ENCODE data around the gene ARL8B.
"Not testable (repeated sequence)": the region's sequence is repeated elsewhere in the genome, so short reads cannot be mapped to it uniquely, and the experiment has no call there.

Gene ARL8B

GRCh38 chr3:5079761-5080160 is 42.3 kb upstream of the ARL8B start:
- no peak for ATAC-seq
- TF ChIP-seq, protein P1, sequence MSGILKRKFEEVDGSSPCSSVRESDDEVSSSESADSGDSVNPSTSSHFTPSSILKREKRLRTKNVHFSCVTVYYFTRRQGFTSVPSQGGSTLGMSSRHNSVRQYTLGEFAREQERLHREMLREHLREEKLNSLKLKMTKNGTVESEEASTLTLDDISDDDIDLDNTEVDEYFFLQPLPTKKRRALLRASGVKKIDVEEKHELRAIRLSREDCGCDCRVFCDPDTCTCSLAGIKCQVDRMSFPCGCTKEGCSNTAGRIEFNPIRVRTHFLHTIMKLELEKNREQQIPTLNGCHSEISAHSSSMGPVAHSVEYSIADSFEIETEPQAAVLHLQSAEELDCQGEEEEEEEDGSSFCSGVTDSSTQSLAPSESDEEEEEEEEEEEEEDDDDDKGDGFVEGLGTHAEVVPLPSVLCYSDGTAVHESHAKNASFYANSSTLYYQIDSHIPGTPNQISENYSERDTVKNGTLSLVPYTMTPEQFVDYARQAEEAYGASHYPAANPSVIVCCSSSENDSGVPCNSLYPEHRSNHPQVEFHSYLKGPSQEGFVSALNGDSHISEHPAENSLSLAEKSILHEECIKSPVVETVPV (CRISPR knock-in tag; IDR thresholded peaks at IDR 0.05): no peak
- TF ChIP-seq CSDC2 (CRISPR knock-in tag; IDR thresholded peaks at IDR 0.05): no peak
- TF ChIP-seq POU6F1 (CRISPR knock-in tag; IDR thresholded peaks at IDR 0.05; ENCODE audit: borderline replicate concordance, low read depth): no peak
- TF ChIP-seq ZC3H10 (CRISPR knock-in tag; IDR thresholded peaks at IDR 0.05): no peak
- TF ChIP-seq ISL1 (CRISPR knock-in tag; IDR thresholded peaks at IDR 0.05): no peak
- no peak for TF ChIP-seq ARNTL (CRISPR knock-in tag; IDR thresholded peaks at IDR 0.05; ENCODE audit: borderline replicate concordance, low read depth)
- no peak for TF ChIP-seq OSR1 (CRISPR knock-in tag; IDR thresholded peaks at IDR 0.05)
- TF ChIP-seq TOX (CRISPR knock-in tag; IDR thresholded peaks at IDR 0.05; ENCODE audit: borderline replicate concordance): no peak
- no peak for TF ChIP-seq RARB (CRISPR knock-in tag; IDR thresholded peaks at IDR 0.05)
- no peak for TF ChIP-seq PPARA (CRISPR knock-in tag; IDR thresholded peaks at IDR 0.05; ENCODE audit: borderline replicate concordance)
- no peak for TF ChIP-seq ZNF70 (CRISPR knock-in tag; IDR thresholded peaks at IDR 0.05)
- TF ChIP-seq GLIS3 (CRISPR knock-in tag; IDR thresholded peaks at IDR 0.05): no peak
- TF ChIP-seq, protein P2, sequence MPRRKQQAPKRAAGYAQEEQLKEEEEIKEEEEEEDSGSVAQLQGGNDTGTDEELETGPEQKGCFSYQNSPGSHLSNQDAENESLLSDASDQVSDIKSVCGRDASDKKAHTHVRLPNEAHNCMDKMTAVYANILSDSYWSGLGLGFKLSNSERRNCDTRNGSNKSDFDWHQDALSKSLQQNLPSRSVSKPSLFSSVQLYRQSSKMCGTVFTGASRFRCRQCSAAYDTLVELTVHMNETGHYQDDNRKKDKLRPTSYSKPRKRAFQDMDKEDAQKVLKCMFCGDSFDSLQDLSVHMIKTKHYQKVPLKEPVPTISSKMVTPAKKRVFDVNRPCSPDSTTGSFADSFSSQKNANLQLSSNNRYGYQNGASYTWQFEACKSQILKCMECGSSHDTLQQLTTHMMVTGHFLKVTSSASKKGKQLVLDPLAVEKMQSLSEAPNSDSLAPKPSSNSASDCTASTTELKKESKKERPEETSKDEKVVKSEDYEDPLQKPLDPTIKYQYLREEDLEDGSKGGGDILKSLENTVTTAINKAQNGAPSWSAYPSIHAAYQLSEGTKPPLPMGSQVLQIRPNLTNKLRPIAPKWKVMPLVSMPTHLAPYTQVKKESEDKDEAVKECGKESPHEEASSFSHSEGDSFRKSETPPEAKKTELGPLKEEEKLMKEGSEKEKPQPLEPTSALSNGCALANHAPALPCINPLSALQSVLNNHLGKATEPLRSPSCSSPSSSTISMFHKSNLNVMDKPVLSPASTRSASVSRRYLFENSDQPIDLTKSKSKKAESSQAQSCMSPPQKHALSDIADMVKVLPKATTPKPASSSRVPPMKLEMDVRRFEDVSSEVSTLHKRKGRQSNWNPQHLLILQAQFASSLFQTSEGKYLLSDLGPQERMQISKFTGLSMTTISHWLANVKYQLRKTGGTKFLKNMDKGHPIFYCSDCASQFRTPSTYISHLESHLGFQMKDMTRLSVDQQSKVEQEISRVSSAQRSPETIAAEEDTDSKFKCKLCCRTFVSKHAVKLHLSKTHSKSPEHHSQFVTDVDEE (CRISPR knock-in tag; IDR thresholded peaks at IDR 0.05): no peak
- TF ChIP-seq, protein P3, sequence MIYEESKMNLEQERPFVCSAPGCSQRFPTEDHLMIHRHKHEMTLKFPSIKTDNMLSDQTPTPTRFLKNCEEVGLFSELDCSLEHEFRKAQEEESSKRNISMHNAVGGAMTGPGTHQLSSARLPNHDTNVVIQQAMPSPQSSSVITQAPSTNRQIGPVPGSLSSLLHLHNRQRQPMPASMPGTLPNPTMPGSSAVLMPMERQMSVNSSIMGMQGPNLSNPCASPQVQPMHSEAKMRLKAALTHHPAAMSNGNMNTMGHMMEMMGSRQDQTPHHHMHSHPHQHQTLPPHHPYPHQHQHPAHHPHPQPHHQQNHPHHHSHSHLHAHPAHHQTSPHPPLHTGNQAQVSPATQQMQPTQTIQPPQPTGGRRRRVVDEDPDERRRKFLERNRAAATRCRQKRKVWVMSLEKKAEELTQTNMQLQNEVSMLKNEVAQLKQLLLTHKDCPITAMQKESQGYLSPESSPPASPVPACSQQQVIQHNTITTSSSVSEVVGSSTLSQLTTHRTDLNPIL (CRISPR knock-in tag; IDR thresholded peaks at IDR 0.05; ENCODE audit: low read depth): no peak
- TF ChIP-seq ZNF565 (CRISPR knock-in tag; conservative IDR thresholded peaks at IDR 0.05; ENCODE audit: low read depth): no peak

DNA sequence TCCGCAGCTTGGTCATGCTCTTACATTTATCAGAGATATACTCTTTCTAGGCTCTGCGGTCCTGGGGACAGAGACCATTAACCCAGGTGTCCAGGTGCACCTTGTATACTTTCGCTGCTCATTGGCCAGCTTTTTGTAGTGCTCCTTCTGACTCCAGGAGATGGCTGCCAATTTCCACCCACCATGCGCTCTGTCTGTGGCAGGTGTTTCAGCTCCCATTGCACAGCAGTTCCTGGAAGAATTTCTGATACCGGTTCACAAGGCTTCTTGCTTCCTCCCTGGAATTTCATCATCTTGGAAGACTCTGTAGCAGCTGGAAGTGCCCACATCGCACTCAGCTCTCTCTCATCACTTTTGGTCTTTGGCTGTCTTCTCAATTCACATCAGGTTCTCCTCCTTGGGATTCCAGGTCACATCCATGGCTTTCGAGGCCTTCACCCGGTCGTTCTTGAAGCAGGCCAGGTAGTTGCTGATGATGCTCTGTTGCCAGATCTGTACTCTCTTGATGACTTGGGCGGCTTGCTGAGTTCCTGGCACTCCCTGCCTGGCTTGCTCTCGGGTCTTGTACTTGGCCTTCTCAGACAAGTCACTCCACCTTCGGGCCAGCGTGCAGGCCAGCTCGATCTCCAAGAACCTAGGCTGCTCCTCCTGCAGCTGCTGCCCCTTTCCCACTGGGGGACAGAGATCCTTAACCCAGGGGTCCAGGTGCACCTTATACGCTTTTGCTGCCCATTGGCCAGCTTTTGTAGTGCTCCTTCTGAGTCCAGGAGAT is 41.1 kb upstream of the ARL8B start:
- no peak for ATAC-seq

GRCh38 chr3:5081973-5082788 is 39.9 kb upstream of the ARL8B start:
- ATAC-seq: not testable (repeated sequence)

More for the DNA sequence above, 41.1 kb upstream of the ARL8B start:
- TF ChIP-seq OSR1 (CRISPR knock-in tag; IDR thresholded peaks at IDR 0.05) (no peak), ZFP30 (CRISPR knock-in tag; IDR thresholded peaks at IDR 0.05) (no peak), SNAI2 (CRISPR knock-in tag; IDR thresholded peaks at IDR 0.05) (no peak), GLIS3 (CRISPR knock-in tag; IDR thresholded peaks at IDR 0.05) (no peak), ZNF70 (CRISPR knock-in tag; IDR thresholded peaks at IDR 0.05) (no peak)
- TF ChIP-seq, protein P3 (CRISPR knock-in tag; IDR thresholded peaks at IDR 0.05; ENCODE audit: low read depth): no peak

DNA sequence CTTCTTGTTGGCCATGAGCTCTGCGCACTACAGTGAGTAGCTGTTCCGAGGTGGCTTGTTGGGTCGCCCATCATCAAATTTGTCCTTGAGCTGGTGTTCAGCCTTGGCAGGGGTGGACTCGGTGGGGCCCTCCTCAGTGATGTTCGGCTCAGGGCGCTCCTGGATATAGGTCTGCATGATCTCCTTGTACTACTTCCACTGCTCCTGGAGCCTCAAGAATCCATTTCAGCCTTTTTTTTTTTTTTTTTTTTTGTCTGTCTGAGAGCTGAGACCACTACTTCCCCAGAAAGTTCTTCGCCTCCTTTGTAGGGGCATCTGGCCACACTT is 39.3 kb upstream of the ARL8B start:
- ATAC-seq: no peak
- no peak for TF ChIP-seq TCF4 (CRISPR knock-in tag; IDR thresholded peaks at IDR 0.05; ENCODE audit: borderline replicate concordance)
- no peak for TF ChIP-seq OSR1 (CRISPR knock-in tag; IDR thresholded peaks at IDR 0.05)
- no peak for TF ChIP-seq ZNF565 (CRISPR knock-in tag; conservative IDR thresholded peaks at IDR 0.05; ENCODE audit: low read depth)
- TF ChIP-seq, protein P4, sequence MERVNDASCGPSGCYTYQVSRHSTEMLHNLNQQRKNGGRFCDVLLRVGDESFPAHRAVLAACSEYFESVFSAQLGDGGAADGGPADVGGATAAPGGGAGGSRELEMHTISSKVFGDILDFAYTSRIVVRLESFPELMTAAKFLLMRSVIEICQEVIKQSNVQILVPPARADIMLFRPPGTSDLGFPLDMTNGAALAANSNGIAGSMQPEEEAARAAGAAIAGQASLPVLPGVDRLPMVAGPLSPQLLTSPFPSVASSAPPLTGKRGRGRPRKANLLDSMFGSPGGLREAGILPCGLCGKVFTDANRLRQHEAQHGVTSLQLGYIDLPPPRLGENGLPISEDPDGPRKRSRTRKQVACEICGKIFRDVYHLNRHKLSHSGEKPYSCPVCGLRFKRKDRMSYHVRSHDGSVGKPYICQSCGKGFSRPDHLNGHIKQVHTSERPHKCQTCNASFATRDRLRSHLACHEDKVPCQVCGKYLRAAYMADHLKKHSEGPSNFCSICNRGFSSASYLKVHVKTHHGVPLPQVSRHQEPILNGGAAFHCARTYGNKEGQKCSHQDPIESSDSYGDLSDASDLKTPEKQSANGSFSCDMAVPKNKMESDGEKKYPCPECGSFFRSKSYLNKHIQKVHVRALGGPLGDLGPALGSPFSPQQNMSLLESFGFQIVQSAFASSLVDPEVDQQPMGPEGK (CRISPR knock-in tag; IDR thresholded peaks at IDR 0.05; ENCODE audit: borderline replicate concordance): no peak
- TF ChIP-seq PPARA (CRISPR knock-in tag; IDR thresholded peaks at IDR 0.05; ENCODE audit: borderline replicate concordance): no peak
- no peak for TF ChIP-seq ZFP3 (CRISPR knock-in tag; IDR thresholded peaks at IDR 0.05)
- TF ChIP-seq, protein P2 (CRISPR knock-in tag; IDR thresholded peaks at IDR 0.05): no peak
